ENCODE measurements around the gene TTC36. TPM values are rescaled to one million over a fixed set of nuclear protein-coding genes. Genes with fewer than 3 reads are reported as not detected.

The TTC36 gene
- total and polyA plus RNA-seq, 2 of the 4 experiments (the other 2 are of a cell fraction), result not detected

DNA sequence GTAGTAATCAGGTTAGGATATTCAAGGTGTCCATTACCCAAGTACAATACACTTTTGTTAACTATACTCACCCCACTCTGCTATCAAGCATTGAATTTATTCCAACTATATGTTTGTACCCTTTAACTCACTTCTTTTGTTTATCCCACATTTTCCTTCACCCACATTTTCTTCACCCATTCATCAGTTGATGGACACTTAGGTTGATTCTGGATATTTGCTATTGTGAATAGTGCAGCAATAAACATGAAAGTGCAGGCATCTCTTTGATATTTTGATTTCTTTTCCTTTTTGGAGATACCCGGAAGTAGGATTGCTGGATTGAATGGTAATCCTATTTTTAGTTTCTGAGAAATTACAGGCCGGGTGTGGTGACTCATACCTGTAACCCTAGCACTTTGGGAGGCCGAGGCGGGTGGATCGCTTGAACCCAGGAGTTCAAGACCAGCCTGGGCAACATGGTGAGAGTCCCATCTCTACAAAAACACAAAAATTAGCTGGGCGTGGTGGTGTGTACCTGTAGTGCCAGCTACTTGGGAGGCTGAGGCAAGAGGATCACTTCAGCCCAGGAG lies 10.2 kb downstream of the TTC36 start:
- H3K56ac ChIP-seq (ENCODE audit: extremely low read depth, insufficient read depth, low read length), result no peak overlapping the region
- no peak overlapping the region for H2BK15ac ChIP-seq (ENCODE audit: low read depth, low read length)
- no peaks in the 10 kb centered on the region for H4K20me1 ChIP-seq (ENCODE audit: insufficient read depth, low read length)
- no peak overlapping the region for H3K9ac ChIP-seq (ENCODE audit: low read depth, low read length)
- POLR2A ChIA-PET (ENCODE audit: unreplicated experiment), result no interaction called here
- H2BK20ac ChIP-seq (ENCODE audit: low read depth, low read length), result 0 out of 2 replicates have a peak overlapping the region, but pooled peaks have one; percentile 14
- peak overlapping the region; percentile 52 for H2BK120ac ChIP-seq (ENCODE audit: low read depth, low read length)
- peak overlapping the region; percentile 43 for H3K4ac ChIP-seq (ENCODE audit: low read depth, low read length)
- in situ Hi-C loops (cut with MboI; ENCODE audit: low sequenced_read_pairs) (no loop called here), dilution Hi-C loops (cut with HindIII; ENCODE audit: low sequenced_read_pairs, unreplicated experiment) (no loop called here), intact Hi-C loops (cut with micrococcal nuclease) (no loop called here)
- ATAC-seq (ENCODE audit: low read depth) (no peak), DNase-seq (no peak)
- no peak overlapping the region for H3K18ac ChIP-seq (ENCODE audit: low read depth, low read length)
- H3K4me2 ChIP-seq (ENCODE audit: low read depth, low read length), result no peak overlapping the region
- H2BK5ac ChIP-seq (ENCODE audit: low read depth, low read length, poor library complexity, severe bottlenecking), result peak overlapping the region; percentile 26
- peaks cover 3% of the 10 kb centered on the region; the same call in 1 of the 2 replicates for H3K36me3 ChIP-seq (ENCODE audit: control insufficient read depth, insufficient read depth, low read length)
- 0 out of 4 replicates have a peak overlapping the region, but pooled peaks of 1 of the 2 experiments have one; percentile 4 for H4K8ac ChIP-seq (ENCODE audit: low read depth in 2 of 2, low read length in 2 of 2)
- H3K23ac ChIP-seq (ENCODE audit: low read depth, low read length), result no peak overlapping the region
- no peak overlapping the region for H4K5ac ChIP-seq (ENCODE audit: low read depth, low read length)
- H3K9me3 ChIP-seq (ENCODE audit: control insufficient read depth, insufficient read depth, low read length), result no peaks in the 10 kb centered on the region
- H3K14ac ChIP-seq (replicated peaks; ENCODE audit: low read depth, low read length), result no peak overlapping the region
- H3K27ac ChIP-seq (ENCODE audit: insufficient read depth, low read length), result no peak overlapping the region
- peak overlapping the region; percentile 39; the same call in 1 of the 2 replicates for H2AK5ac ChIP-seq (ENCODE audit: low read depth, low read length)
- no CpG with 5 or more reads among the region's 6 CpGs for WGBS, 2 experiments (ENCODE audit: extremely low coverage in 2 of 2, insufficient read length in 1 of 2)
- no peak overlapping the region for H2AFZ ChIP-seq (replicated peaks; ENCODE audit: low read length, poor library complexity)
- no peak overlapping the region for H3K4me3 ChIP-seq (ENCODE audit: insufficient read depth, low read depth, low read length)
- H3K79me1 ChIP-seq (ENCODE audit: low read depth in 1 of 2, low read length in 2 of 2), result no peaks in the 10 kb centered on the region
- H3K27me3 ChIP-seq (ENCODE audit: control insufficient read depth, insufficient read depth, low read length), result no peaks in the 10 kb centered on the region
- H4K91ac ChIP-seq (ENCODE audit: insufficient read depth, low read depth, low read length), result no peak overlapping the region
- no TSS peak for BruUV-seq (replicated peaks)
- H2AK9ac ChIP-seq (replicated peaks; ENCODE audit: low read depth, low read length, poor library complexity), result no peak overlapping the region
- peaks cover 8% of the 10 kb centered on the region for H3K9me1 ChIP-seq (ENCODE audit: insufficient read depth, low read length)
- CTCF ChIA-PET, result no interaction called here
- no peak for TF ChIP-seq CEBPB (IDR thresholded peaks at IDR 0.05; ENCODE audit: low read depth, low read length)
- TF ChIP-seq CHD1 (IDR thresholded peaks at IDR 0.05; ENCODE audit: low read depth, low read length), result no peak
- no peak for TF ChIP-seq MAFK (IDR thresholded peaks at IDR 0.05; ENCODE audit: low read depth, low read length)
- TF ChIP-seq, protein P1, sequence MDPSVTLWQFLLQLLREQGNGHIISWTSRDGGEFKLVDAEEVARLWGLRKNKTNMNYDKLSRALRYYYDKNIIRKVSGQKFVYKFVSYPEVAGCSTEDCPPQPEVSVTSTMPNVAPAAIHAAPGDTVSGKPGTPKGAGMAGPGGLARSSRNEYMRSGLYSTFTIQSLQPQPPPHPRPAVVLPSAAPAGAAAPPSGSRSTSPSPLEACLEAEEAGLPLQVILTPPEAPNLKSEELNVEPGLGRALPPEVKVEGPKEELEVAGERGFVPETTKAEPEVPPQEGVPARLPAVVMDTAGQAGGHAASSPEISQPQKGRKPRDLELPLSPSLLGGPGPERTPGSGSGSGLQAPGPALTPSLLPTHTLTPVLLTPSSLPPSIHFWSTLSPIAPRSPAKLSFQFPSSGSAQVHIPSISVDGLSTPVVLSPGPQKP (IDR thresholded peaks at IDR 0.05; ENCODE audit: borderline replicate concordance, low read depth, low read length), result no peak
- TF ChIP-seq, protein P2, sequence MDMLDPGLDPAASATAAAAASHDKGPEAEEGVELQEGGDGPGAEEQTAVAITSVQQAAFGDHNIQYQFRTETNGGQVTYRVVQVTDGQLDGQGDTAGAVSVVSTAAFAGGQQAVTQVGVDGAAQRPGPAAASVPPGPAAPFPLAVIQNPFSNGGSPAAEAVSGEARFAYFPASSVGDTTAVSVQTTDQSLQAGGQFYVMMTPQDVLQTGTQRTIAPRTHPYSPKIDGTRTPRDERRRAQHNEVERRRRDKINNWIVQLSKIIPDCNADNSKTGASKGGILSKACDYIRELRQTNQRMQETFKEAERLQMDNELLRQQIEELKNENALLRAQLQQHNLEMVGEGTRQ (IDR thresholded peaks at IDR 0.05; ENCODE audit: low read depth, low read length), result no peak
- TF ChIP-seq, protein P3, sequence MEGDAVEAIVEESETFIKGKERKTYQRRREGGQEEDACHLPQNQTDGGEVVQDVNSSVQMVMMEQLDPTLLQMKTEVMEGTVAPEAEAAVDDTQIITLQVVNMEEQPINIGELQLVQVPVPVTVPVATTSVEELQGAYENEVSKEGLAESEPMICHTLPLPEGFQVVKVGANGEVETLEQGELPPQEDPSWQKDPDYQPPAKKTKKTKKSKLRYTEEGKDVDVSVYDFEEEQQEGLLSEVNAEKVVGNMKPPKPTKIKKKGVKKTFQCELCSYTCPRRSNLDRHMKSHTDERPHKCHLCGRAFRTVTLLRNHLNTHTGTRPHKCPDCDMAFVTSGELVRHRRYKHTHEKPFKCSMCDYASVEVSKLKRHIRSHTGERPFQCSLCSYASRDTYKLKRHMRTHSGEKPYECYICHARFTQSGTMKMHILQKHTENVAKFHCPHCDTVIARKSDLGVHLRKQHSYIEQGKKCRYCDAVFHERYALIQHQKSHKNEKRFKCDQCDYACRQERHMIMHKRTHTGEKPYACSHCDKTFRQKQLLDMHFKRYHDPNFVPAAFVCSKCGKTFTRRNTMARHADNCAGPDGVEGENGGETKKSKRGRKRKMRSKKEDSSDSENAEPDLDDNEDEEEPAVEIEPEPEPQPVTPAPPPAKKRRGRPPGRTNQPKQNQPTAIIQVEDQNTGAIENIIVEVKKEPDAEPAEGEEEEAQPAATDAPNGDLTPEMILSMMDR (conservative IDR thresholded peaks at IDR 0.05; ENCODE audit: low read depth, low read length), result no peak
- TF ChIP-seq RCOR1 (IDR thresholded peaks at IDR 0.05; ENCODE audit: insufficient replicate concordance, low read length), result no peak
- TF ChIP-seq FOS (IDR thresholded peaks at IDR 0.05; ENCODE audit: low read depth, low read length), result no peak
- no peak for TF ChIP-seq RAD21 (IDR thresholded peaks at IDR 0.05; ENCODE audit: low read length)
- TF ChIP-seq SMC3 (IDR thresholded peaks at IDR 0.05; ENCODE audit: low read depth, low read length), result no peak
- TF ChIP-seq POLR2A (IDR thresholded peaks at IDR 0.05; ENCODE audit: low read depth, low read length), result no peak
- TF ChIP-seq MXI1 (IDR thresholded peaks at IDR 0.05; ENCODE audit: borderline replicate concordance, low read depth, low read length), result no peak
- TF ChIP-seq MAZ (IDR thresholded peaks at IDR 0.05; ENCODE audit: borderline replicate concordance, low read depth, low read length), result no peak
- no peak for TF ChIP-seq RFX5 (IDR thresholded peaks at IDR 0.05; ENCODE audit: low read depth, low read length)
- TF ChIP-seq NFE2L2 (IDR thresholded peaks at IDR 0.05; ENCODE audit: low read depth, low read length), result no peak
- no peak for TF ChIP-seq BHLHE40 (IDR thresholded peaks at IDR 0.05; ENCODE audit: low read depth, low read length)
- H3K4me1 ChIP-seq (ENCODE audit: control insufficient read depth, insufficient read depth, low read length), result peaks cover 2% of the 10 kb centered on the region; the same call in 1 of the 2 replicates

Data from IMR-90 (cell line).